ENCODE measurements around the gene XPC.

XPC gene

GRCh38 chr3:14169871-14170270 lies 8.5 kb downstream of the XPC start:
- H3K4me3 ChIP-seq (ENCODE audit: low read length) = no peak overlapping the region
- TF ChIP-seq CTCF (conservative IDR thresholded peaks at IDR 0.05; ENCODE audit: low read length) = 0 out of 2 replicates have a peak, but pooled peaks have one; percentile 1
- DNase-seq (ENCODE audit: low read depth) = peak; percentile 16

GRCh38 chr3:14169435-14169834 lies 9.0 kb downstream of the XPC start:
- H3K4me3 ChIP-seq (ENCODE audit: low read length) = no peak overlapping the region
- no peak for TF ChIP-seq CTCF (conservative IDR thresholded peaks at IDR 0.05; ENCODE audit: low read length)
- no peak for DNase-seq (ENCODE audit: low read depth)

- no peak for DNase-seq (ENCODE audit: low read depth)
- H3K4me3 ChIP-seq (ENCODE audit: low read length) = no peak overlapping the region
- TF ChIP-seq CTCF (conservative IDR thresholded peaks at IDR 0.05; ENCODE audit: low read length) = no peak
These were observed 11.4 kb downstream of the XPC start for GRCh38 chr3:14166877-14167603.

DNA sequence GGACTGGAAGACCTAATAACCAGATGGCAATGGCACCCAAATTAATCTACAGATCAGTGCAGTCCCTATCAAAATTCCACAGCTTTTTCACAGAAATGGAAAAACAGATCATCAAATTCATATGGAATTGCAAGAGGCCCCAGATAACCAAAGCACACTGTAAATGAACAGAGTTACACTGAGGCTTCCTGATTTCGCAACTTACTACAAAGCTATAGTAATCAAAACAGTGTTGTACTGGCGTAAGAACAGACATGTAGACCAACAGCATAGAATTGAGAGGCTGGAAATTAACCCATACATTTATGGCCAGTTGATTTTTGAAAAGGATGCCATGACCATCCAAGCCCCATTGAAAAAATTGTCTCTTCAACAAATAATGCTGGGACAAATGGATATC lies 16.2 kb downstream of the XPC start:
- no peak for TF ChIP-seq CTCF (conservative IDR thresholded peaks at IDR 0.05; ENCODE audit: low read length)
- H3K4me3 ChIP-seq (ENCODE audit: low read length) = no peak overlapping the region
- no peak for DNase-seq (ENCODE audit: low read depth)

- TF ChIP-seq CTCF (conservative IDR thresholded peaks at IDR 0.05; ENCODE audit: low read length) = no peak
- no peak for DNase-seq (ENCODE audit: low read depth)
- H3K4me3 ChIP-seq (ENCODE audit: low read length) = no peak overlapping the region
These were observed 17.1 kb downstream of the XPC start for GRCh38 chr3:14161282-14161681.

- no peak for TF ChIP-seq CTCF (conservative IDR thresholded peaks at IDR 0.05; ENCODE audit: low read length)
These were observed 19.0 kb downstream of the XPC start for GRCh38 chr3:14159426-14159825.

GRCh38 chr3:14158370-14158769 lies 20.0 kb downstream of the XPC start:
- no peak for DNase-seq (ENCODE audit: low read depth)
- no peak for TF ChIP-seq CTCF (conservative IDR thresholded peaks at IDR 0.05; ENCODE audit: low read length)
- no peak overlapping the region for H3K4me3 ChIP-seq (ENCODE audit: low read length)

More at GRCh38 chr3:14159426-14159825, 19.0 kb downstream of the XPC start:
- H3K4me3 ChIP-seq (ENCODE audit: low read length) = no peak overlapping the region
- DNase-seq (ENCODE audit: low read depth) = no peak
